T-helper 2 cell treated with Interferon-gamma antibody and Interleukin-4, amounts not matched to agents 100 ng/mL and 5 ng/mL, for 36 hours (primary cell): Measurements from ENCODE around the gene UVRAG. TPM values are rescaled to one million over a fixed set of nuclear protein-coding genes. Genes with fewer than 3 reads are reported as not detected.

Experiments used
- intact Hi-C: fragments of 100-400 bp; cut with micrococcal nuclease; formaldehyde crosslinking; loops from one replicate; pipeline ENCODE4 v1.15.1; 2023
- total RNA-seq: library from RNA; stranded (reverse); gene quantifications from 2 replicates; pipeline ENCODE4 v1.2.3, GENCODE V29; 2022

Gene UVRAG
- total RNA-seq, 1 donor from 2014 or later = 24.0 TPM

DNA sequence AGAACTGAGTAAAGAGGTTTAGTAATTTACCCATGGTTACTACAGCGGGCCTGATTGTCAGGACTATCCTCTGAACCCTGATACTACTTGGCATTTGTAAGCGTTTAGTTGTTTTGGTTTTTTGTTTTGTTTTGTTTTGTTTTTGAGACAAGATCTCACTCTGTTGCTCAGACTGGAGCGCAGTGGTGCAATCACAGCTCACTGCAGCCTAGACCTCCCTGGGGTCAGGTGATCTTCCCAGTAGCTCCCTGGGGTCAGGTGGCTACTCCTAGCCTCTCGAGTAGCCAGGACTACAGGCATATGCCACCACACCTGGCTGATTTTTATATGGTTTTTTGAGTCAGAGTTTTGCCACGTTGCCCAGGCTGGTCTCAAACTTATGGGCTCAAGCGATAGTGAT is 272.7 kb downstream of the UVRAG start:
- intact Hi-C loops = no loop called here

DNA sequence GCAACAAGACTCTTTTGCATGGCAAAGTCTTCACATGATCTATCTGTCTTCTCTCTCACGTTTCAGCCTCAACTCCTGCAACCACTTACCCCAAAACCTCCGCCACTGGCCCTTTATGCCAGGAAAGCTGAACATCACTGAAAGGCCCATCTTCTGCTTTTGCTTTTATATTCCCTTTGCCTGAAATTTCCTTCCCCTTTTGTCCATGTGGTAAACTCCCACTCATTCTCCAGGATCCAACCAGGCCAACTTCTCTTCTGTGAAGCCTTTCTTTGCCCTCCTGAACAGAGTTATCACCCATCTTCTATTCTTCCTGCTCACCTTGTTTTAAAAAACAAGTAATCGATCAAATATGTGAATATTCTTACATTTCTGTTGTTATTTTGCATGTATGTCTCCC is 273.5 kb downstream of the UVRAG start:
- intact Hi-C loops = no loop called here

DNA sequence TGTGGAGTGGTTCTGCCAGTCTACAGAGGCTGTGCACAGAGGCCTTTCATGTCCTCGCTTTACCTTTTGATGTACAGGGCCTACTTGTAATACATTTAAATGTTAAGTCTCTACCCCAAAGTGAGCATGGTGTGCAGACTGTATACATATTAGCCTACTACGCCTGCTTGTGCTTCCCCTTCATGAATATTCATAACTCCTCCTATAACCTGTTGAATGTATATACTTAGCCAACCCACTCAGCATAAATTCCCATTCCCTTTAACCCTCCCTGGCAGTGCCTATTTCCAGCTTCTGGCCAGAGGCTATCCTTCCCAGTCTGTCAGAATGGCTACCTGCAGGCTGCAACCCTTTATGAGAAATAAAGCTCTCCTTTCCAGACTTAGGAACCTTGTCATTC is 275.2 kb downstream of the UVRAG start:
- intact Hi-C loops = no loop called here

DNA sequence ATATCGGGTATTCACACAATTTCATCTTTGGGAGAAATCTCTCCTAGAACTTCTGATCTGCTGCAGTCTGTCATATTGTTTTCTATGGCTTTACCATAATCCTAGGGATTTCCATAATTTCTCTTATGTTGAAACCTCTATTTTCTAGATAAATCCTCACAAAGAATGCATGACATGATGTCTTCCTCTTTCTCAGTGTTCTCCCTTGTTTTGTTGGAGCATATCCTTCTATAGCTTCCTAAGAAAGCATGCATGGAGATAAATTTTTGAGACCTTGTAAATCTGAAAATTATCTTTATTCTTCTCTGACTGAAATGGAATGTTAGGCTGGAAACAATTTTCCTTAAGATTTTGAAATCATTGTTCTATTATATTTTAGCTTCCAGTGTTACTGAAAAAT is 275.8 kb downstream of the UVRAG start:
- intact Hi-C loops = no loop called here

DNA sequence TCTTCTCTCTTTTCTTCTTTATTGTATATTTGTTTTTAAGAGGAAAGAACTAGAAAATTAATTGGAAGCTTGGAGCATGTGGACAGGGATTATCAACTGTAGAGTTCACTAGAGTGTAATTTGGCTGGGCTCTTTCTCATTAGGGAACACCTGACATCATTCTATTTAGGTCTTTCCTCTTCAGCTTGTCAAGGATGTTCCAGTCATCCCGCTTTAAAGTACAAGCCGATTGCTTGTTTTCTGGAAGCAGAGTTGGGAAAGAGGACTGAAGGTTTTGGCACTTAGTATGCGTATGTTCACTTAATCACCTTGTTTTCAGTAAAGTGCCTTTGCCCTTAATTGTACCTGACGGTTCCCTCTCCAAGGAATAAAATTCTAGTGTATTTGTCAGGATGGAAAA is 279.7 kb downstream of the UVRAG start:
- intact Hi-C loops = no loop called here

DNA sequence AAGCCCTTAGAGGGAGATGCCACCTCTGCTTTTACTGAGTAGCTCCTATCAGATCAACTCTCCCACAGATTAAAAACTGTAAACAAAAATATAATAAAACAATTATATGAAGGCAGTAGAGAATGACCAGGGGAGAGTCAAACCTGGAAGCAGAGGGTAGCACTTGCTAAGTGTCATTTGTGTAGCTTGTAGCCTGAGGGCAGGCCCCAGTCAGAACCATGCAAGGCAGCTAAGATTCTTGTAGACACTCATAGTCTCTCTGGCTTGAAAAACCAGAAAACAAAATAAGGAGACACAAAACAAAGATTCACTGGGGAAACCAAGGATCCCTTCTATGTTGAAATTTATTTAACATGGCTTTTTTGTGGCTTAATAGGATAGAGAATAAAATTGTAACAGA is 280.9 kb downstream of the UVRAG start:
- intact Hi-C loops = no loop called here

DNA sequence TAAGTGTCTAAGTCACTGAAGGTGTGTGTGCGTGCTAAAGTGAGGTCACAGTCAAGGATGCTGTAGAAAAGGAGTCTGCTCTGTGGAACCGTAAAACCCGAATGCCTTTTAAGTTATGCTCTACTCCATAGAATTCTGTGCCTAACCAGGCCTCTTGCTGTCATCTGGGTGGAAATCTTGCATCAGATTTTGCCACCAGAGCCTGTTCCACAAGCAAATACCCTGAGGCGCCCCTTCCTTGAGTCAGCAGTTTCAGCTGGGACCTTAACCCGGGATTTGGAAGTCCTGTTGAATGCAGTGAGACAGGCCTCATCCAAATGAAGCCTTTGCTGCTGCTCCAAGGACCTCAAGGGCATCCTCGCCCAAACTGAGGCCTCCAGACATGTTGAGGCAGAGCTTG is 281.5 kb downstream of the UVRAG start:
- intact Hi-C loops = no loop called here

DNA sequence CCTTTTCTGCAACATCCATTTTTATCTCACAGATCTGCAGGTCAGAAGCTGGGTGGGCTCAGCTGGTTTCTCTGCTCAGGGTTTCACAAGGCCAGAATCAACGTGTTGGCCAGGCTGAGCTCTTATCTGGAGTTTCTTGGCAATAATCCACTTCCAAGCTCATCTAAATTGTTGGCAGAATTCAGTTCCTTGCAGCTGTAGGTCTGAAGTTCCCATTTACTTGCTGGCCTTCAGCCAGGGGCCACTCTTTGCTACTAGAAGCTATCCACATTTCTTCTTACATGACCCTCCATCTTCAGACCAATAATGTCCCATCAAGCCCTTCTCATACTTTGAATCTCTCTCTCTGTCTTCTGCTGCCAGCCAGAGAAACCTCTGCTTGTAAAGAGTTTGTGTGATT is 287.8 kb downstream of the UVRAG start:
- intact Hi-C loops = no loop called here

DNA sequence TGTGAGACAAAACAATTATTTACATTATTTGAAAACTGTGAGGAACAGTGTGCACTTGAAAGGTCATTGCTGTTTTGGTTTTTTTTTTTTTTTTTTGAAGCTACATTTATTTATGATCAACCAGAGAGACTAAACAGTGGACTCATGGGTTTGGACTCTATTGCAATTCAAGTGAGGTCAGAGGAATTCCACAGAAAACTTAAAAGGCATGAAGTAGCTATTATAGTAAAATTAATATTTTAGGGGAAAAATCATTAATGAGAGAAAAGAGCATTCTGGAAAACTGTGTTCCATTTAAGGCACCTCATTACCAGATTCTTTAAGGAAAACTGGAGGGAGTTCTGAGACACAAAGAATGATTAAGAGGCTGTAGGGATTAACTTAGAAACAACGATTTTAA is 288.4 kb downstream of the UVRAG start:
- intact Hi-C loops = no loop called here

DNA sequence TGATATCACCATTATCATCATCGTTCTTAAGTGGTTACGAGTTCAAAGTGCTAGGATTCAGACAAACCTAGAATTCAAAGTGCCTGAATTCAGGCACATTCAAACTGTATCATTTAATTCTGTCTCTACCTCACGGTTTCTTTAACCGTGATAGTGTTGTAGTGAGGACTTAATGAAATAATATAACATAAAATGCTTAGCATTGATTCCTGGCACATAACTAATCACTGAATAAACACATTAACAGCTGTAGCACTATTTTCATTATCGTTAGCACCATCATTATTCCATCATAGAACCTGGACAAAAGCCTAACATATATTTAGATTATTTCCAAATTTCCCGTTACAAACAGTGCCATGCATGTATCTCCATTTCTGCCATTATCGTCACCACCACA is 289.3 kb downstream of the UVRAG start:
- intact Hi-C loops = no loop called here

DNA sequence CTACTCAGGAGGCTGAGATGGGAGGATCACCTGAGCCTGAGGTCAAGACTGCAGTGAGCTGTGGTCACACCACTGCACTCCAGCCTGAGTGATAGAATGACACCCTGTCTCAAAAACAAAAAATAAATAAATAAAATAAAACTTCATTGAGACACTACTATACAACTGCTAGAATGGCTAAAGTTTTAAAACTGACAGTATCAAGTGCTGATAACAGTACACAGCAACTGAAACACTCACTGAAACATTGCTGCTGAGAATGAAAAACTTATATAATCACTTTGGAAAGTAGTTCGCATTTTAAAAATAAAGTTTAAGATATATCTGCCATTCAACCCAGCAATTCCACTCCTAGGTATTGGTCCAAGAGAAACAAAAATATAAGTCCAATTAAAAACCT is 290.6 kb downstream of the UVRAG start:
- intact Hi-C loops = no loop called here

DNA sequence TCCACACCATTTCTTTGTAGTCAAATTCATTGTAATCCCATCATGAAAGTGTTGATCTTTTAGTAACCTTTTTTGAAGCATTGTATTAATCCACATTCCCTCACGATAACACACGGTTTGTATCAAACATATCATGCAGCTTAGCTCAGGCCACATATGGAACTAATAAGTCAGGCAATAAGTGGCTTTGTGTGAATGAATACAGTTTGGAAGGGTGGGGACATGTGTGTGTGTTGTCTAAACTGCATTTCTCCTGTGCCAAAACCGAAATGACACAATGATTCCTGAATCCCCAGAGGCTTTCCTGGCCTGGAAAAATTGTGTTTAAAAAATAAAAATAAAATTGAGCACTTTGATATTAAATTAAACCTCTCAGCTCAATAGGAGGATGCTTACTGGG is 293.0 kb downstream of the UVRAG start:
- intact Hi-C loops = no loop called here

DNA sequence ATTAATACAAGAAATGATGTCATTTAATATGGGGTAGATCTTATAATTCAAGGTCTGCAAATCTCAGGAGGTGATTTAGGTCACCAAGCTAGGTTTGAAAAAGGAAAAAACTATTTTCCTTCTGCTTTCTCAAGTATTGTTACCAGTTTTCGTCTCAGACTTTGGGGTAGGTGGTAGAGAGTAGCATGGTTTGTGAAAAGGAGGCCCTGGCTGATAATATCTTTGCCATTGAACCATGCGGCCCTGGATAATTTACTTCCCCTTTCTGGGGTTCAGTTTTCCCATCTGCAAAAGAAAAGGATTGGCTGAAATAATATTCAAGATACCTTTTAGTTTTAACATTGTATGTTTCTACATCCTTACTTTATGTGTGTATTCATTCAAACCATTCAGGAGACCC is 299.2 kb downstream of the UVRAG start:
- intact Hi-C loops = no loop called here

DNA sequence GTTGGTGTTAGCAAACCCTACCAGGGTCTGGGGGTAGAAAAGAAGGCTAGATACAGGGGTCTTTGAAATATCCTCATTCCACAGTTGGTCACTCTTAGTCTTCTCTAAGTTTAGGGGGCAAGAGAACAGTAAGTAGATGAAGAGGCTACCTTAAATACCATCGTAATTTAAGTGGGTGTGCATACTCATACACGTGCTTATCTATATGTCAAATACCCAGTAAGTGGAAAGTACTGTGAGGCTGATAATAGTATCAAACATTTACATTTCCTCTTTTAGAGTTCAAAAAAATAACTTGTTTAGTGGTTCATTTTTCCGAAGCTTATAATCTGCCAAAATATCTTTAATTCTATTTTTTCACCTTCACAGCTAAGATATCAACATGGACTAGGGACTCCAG is 300.5 kb downstream of the UVRAG start:
- intact Hi-C loops = no loop called here

DNA sequence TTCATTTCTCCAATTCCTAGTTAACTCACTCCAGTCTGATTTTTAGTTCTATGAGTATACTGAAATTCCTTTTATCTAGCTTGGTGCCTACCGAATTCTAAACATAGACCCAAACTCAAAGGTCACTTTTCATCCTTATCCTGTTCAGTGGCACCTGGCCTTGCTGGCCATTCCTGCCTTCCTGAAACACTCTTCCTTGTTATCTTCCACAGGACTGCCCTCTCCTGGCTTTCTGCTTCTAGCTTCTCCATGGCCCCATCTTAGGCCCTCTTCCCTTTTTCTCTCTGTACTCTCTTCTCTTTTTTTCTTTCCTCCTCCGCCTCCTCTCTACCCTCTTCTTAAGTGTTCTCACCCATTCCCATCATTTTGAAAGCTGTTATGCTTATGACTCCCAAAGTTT is 304.0 kb downstream of the UVRAG start:
- intact Hi-C loops = no loop called here

DNA sequence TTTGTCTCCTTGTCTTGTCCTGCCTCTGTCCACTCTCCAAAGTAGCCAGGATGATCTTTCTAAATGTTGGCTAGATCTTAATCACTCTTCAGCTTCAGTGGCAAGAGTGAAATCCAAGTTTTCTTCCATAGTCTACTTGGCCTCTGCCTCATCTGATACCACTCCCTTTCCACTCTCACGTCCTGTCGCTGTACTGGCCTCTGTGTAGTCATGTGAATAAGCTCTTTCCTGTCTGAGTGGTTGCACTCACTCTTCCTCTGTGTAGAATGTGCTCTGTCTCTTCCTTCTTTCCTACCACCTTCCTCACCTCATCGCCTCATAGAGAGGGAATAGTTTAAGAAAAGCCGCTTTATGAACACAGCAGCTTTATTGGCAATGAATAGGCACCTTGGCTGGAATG is 304.8 kb downstream of the UVRAG start:
- intact Hi-C loops = no loop called here

DNA sequence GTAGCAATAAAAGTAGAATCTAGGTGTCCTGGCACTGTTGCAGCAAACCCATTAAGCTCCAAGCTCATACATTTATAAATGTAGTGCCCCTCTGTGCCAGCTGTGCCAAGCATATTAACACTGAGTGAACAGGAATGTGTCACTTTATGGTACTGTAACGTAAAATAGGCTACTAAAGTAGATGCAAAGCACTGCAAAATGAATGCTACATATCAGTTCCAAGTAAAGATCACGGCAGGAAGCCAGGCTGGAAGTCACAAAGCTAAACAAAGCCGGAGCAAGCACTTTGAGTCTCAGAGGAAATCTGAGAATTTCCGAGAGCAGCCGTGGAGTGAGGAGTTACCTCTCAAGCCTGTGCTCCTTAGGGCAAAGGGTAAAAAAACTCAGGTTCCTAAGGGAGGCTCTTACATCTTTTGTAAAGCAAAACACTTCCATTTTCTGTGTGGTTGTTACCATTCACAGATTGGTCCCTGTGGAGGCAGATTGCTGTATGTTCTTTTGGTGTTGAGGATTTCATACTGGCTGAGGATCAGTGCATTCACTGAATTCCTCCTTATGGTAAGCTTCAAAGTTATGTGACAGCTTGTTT is 305.6 kb downstream of the UVRAG start:
- intact Hi-C loops = no loop called here

DNA sequence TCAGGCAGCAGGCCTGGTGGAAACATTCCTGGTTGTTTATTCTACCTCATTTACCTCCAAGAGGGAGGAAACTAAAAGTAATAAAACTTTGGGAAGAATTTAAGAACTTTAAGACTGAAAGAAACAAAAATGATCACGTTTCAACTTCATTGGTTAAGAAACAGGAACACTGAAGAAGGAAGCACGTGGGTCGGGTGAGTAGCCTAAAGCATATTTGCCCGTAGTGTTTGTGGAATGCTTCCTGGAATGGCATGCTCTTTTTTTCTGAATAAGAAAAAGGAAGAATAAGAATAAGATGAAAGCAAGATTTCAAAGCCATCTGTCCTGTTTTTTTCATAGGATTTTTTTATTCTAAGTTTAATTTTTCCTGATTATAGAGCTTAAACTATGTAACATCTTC is 308.2 kb downstream of the UVRAG start:
- intact Hi-C loops = no loop called here

DNA sequence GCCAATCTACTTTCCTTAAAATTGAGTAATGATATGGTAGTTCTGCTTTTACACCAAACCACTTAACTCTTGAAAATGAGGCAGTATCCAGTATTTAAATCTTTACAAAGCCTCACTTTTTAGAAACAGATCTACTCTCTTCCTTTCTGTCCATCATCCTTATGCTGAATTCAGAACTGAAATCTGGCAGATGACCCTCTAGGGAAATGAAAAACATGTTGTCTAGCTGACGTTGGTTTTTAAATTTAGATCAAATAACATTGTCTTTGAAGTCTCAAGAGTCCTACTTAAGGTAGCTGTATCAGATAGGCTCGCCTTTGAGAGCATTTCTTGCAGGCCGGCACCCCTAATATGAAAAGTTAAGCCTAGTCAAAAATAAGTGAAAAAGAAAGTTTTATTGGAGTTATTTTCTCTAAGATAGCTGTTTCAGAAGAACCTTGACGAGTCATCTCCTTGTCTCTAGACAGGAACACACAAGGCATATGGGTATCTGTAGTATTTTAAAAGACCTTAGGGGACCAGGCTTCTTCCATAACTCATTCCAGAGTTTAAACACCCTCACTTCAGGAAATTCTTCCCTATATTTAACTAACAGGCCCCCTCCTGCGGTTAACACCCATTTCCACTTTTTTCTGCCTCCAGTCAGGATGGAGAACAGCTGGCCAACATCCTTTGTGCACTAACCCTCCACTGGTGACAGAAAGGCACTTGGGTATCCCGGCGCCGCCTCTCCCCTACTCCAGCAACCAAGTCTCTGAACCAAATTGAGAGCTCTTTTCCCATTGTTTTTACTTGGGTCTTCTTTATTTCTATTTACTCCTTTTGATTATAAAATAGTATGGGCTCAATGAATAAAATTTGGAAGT is 310.1 kb downstream of the UVRAG start:
- intact Hi-C loops = no loop called here

DNA sequence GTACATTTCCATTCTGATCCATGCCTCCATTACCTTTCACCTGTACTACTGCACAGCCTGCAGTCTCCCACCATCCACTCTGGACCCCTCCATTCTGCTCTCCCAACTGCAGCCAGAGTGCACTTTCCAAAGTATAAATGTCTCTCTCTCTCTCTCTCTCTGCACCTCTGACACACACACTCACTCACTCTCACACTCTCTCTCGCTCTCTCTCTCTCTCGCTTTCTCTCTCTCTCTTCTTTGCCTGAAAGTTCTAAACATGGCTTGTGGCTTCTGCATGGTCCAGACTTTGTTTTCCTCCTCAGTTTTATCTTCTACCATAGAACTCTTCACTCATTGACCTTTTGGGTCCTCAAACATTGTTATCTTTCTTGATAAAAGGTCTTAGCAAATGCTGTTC is 314.7 kb downstream of the UVRAG start:
- intact Hi-C loops = no loop called here

DNA sequence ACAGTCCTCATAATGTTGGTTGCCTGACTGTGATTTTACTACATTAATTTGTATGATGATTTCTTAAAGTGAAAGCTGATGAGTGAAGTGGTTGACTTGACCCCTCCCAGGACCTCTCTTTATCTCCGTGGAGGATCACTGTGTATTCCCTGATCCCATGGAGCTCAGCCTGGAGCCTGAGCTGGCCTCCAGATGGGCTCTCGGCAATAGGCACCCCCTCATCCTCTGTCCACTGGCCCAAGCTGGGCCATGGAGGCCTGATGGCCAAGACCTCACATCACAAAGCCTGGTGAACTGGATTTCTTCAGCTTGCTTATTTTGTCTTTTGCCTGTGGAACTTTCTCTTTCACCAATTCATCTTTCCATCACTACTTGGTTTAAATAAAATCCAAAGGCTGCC is 316.1 kb downstream of the UVRAG start:
- intact Hi-C loops = no loop called here

DNA sequence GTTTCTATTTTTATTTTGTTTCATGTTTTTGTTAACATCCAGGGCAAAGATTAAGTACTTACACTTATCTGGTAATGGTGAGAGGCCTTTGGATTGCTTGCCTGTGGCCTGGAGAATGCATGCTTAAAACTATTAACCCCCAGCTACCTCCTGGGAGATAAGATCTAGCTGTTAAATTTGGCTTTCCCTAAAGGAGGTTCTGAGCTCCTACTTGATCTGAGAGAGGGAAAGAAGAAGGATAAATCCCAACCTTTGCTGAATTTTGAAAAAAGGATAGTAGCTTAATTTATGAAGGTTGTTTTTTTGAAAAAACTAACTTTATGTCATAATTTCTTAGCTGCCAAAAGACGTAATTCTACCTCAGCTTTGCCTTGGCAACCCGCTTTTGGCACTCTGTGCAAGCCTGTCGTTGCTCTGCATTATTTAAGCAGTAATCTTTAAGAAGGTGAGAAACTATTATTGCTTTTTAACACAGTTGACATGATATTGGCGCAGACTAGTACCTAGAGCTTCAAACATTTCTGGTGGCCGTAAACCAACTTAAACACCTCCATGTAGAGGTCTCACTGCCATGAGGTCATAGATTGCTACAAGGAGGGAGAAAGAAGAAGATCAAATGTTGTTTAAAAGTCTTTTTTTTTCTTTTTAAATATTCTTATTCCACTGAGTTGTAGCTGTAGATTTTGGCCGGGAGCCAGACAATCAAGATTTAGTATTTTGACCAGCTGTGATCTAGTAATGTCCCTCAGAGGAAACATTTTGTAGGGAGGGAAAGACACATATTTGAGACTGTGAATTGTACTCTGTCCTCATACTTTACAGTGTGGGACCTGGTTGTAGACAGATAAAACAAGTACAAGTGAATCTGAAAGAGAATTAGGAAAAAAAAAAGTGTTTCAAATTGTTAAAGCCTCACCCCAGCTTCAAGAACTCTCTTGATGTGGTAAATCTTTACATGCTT is 316.9 kb downstream of the UVRAG start:
- intact Hi-C loops = no loop called here
